Neural cell (in vitro differentiated cells): ENCODE data around the gene AP1S2. TPM values are rescaled to one million over a fixed set of nuclear protein-coding genes. Genes with fewer than 3 reads are reported as not detected.

Source experiments
- H2AFZ ChIP-seq: fragments of 200-600, 300-800 bp; sonication (generic), shearing (Covaris generic); 2 replicates; pipeline ENCODE4 v1.6.0; 2014; ENCODE audit warnings: low read depth, mild to moderate bottlenecking, antibody characterized with exemption, low read length, moderate library complexity
- H3F3A ChIP-seq: fragments of 200-600 bp; shearing (Covaris generic); 2 replicates; pipeline ENCODE4 v1.6.1; 2016; ENCODE audit warnings: mild to moderate bottlenecking, moderate library complexity, mixed read lengths, antibody characterized with exemption, low read length; ENCODE audit not compliant: insufficient read depth, poor library complexity, severe bottlenecking
- H3K27ac ChIP-seq: fragments of 200-600, 300-800 bp; sonication (generic), shearing (Covaris generic); 2 replicates; pipeline ENCODE4 v1.5.1; 2014; ENCODE audit warnings: mild to moderate bottlenecking, low read length, moderate library complexity
- H3K27me3 ChIP-seq: fragments of 300-800, 200-600 bp; sonication (generic), shearing (Covaris generic); 2 replicates; pipeline ENCODE4 v1.6.0; 2014; ENCODE audit warnings: mild to moderate bottlenecking, low read depth, low read length, moderate library complexity; ENCODE audit not compliant: insufficient read depth
- H3K36me3 ChIP-seq: fragments of 300-800, 200-600 bp; sonication (generic), shearing (Covaris generic); 2 replicates; pipeline ENCODE4 v1.5.1; 2014; ENCODE audit warnings: mild to moderate bottlenecking, antibody characterized with exemption, low read length, moderate library complexity; ENCODE audit not compliant: insufficient read depth
- H3K4me2 ChIP-seq: fragments of 300-800, 200-600 bp; sonication (generic), shearing (Covaris generic); 2 replicates; pipeline ENCODE4 v1.6.0; 2014; ENCODE audit warnings: mild to moderate bottlenecking, low read length
- H3K4me3 ChIP-seq: fragments of 300-800, 200-600 bp; sonication (generic), shearing (Covaris generic); 2 replicates; pipeline ENCODE4 v1.5.1; 2014; ENCODE audit warnings: mild to moderate bottlenecking, low read length, moderate library complexity
- H3K79me2 ChIP-seq: fragments of 200-600 bp; shearing (Covaris generic); replicated peaks from 2 replicates; pipeline ENCODE4 v1.6.0; 2014; ENCODE audit warnings: mild to moderate bottlenecking, low read length, moderate library complexity; ENCODE audit not compliant: insufficient read depth
- H3K9ac ChIP-seq: fragments of 300-800, 200-600 bp; sonication (generic), shearing (Covaris generic); 2 replicates; pipeline ENCODE4 v1.6.1; 2016; ENCODE audit warnings: mild to moderate bottlenecking, low read length, mixed read lengths
- H3K9me2 ChIP-seq: fragments of 200-600 bp; shearing (Covaris generic); 2 replicates; pipeline ENCODE4 v1.6.1; 2016; ENCODE audit warnings: mild to moderate bottlenecking, low read length, mixed read lengths; ENCODE audit not compliant: insufficient read depth
- H3K9me3 ChIP-seq: fragments of 200-600, 300-800 bp; sonication (generic), shearing (Covaris generic); 2 replicates; pipeline ENCODE4 v1.6.1; 2016; ENCODE audit warnings: mild to moderate bottlenecking, mixed run types, low read length, moderate library complexity, mixed read lengths
- H4K20me1 ChIP-seq: fragments of 200-600 bp; shearing (Covaris generic); 2 replicates; pipeline ENCODE4 v1.6.1; 2016; ENCODE audit warnings: mild to moderate bottlenecking, mixed run types; ENCODE audit not compliant: insufficient read depth
- CTCF ChIP-seq: fragments of 450-650 bp; IDR thresholded peaks from 2 replicates; pipeline ENCODE4 v1.5.1; 2014; ENCODE audit warnings: antibody characterized with exemption, mild to moderate bottlenecking, moderate library complexity; ENCODE audit not compliant: poor library complexity, severe bottlenecking
- EP300 ChIP-seq: fragments of 450-650 bp; conservative IDR thresholded peaks from 2 replicates; pipeline ENCODE4 v1.6.1; 2014; ENCODE audit warnings: antibody characterized with exemption, mild to moderate bottlenecking, moderate library complexity; ENCODE audit not compliant: poor library complexity, severe bottlenecking
- EZH2 ChIP-seq: fragments of 200-600, 300-800 bp; shearing (Covaris generic), sonication (generic); IDR thresholded peaks from 2 replicates; pipeline ENCODE4 v1.6.1; 2014; ENCODE audit warnings: antibody characterized with exemption, low read length, borderline replicate concordance, mild to moderate bottlenecking; ENCODE audit not compliant: insufficient read depth, poor library complexity, severe bottlenecking
- MXI1 ChIP-seq: fragments of 450-650 bp; conservative IDR thresholded peaks from 2 replicates; pipeline ENCODE4 v1.6.1; 2014; ENCODE audit warnings: antibody characterized with exemption, mild to moderate bottlenecking; ENCODE audit not compliant: poor library complexity, severe bottlenecking
- POLR2AphosphoS5 ChIP-seq: IDR thresholded peaks from 2 replicates; pipeline ENCODE4 v1.6.1; 2012
- RAD21 ChIP-seq: fragments of 450-650 bp; conservative IDR thresholded peaks from 2 replicates; pipeline ENCODE4 v1.6.1; 2014; ENCODE audit warnings: antibody characterized with exemption, mild to moderate bottlenecking, moderate library complexity
- REST ChIP-seq: IDR thresholded peaks from 2 replicates; pipeline ENCODE4 v1.6.1; 2012; ENCODE audit warnings: borderline replicate concordance
- SMC3 ChIP-seq: fragments of 450-650 bp; conservative IDR thresholded peaks from 2 replicates; pipeline ENCODE4 v1.6.1; 2014; ENCODE audit warnings: antibody characterized with exemption, mild to moderate bottlenecking, moderate library complexity; ENCODE audit not compliant: poor library complexity
- TAF1 ChIP-seq: IDR thresholded peaks from 2 replicates; pipeline ENCODE4 v1.6.1; 2012; ENCODE audit warnings: low read depth
- polyA plus RNA-seq: library from polyadenylated mRNA; depleted of rRNA; stranded (reverse); fragments of >200 nt; gene quantifications from 2 replicates; pipeline ENCODE4 v1.2.3, GENCODE V29; 2014

The AP1S2 gene
- polyA plus RNA-seq, 1 donor from 2014 or later: 160 TPM

GRCh38 chrX:15890463-15890862 lies 35.9 kb upstream of the AP1S2 start:
- Histone ChIP-seq H3K27me3 (no peaks in the 10 kb centered on the region), H2AFZ (no peak overlapping the region), H3K4me3 (no peak overlapping the region), H3K79me2 (no peaks in the 10 kb centered on the region), H3K36me3 (no peaks in the 10 kb centered on the region), H3K27ac (no peak overlapping the region), H3F3A (no peaks in the 10 kb centered on the region), H3K9me2 (no peaks in the 10 kb centered on the region), H3K9ac (no peak overlapping the region), H4K20me1 (no peaks in the 10 kb centered on the region), H3K9me3 (no peaks in the 10 kb centered on the region), H3K4me2 (no peak overlapping the region)
- TF ChIP-seq MXI1 (no peak), TAF1 (no peak), EZH2 (no peak), CTCF (no peak), POLR2AphosphoS5 (no peak), EP300 (no peak), SMC3 (no peak), REST (no peak), RAD21 (no peak)

- H2AFZ ChIP-seq: no peak overlapping the region
- no peaks in the 10 kb centered on the region for H3K9me2 ChIP-seq
- no peak overlapping the region for H3K4me2 ChIP-seq
- H3F3A ChIP-seq: no peaks in the 10 kb centered on the region
- no peaks in the 10 kb centered on the region for H3K9me3 ChIP-seq
- no peaks in the 10 kb centered on the region for H3K79me2 ChIP-seq
- no peaks in the 10 kb centered on the region for H3K27me3 ChIP-seq
- no peaks in the 10 kb centered on the region for H4K20me1 ChIP-seq
- no peak overlapping the region for H3K27ac ChIP-seq
- H3K36me3 ChIP-seq: no peaks in the 10 kb centered on the region
- H3K9ac ChIP-seq: no peak overlapping the region
- no peak for TF ChIP-seq TAF1
- TF ChIP-seq REST: no peak
- TF ChIP-seq EP300: no peak
- no peak for TF ChIP-seq RAD21
- H3K4me3 ChIP-seq: no peak overlapping the region
Measured at GRCh38 chrX:15888062-15888461, 33.4 kb upstream of the AP1S2 start.
